HUES48 (cell line): ENCODE data around the gene DSCAM.

ENCODE experiments used
- H3K27ac ChIP-seq: one replicate; pipeline ENCODE4 v1.7.0; 2013; ENCODE audit warnings: low read depth, low read length, inconsistent platforms
- H3K27me3 ChIP-seq: 2 replicates; pipeline ENCODE4 v1.6.1; 2013; ENCODE audit warnings: mild to moderate bottlenecking, low read length; ENCODE audit not compliant: control insufficient read depth, insufficient read depth
- H3K36me3 ChIP-seq: 2 replicates; pipeline ENCODE4 v1.6.1; 2013; ENCODE audit warnings: low read length; ENCODE audit not compliant: control insufficient read depth, insufficient read depth
- H3K4me1 ChIP-seq: 2 replicates; pipeline ENCODE4 v1.6.1; 2013; ENCODE audit warnings: mild to moderate bottlenecking, low read length; ENCODE audit not compliant: control insufficient read depth, insufficient read depth
- H3K4me3 ChIP-seq: 2 replicates; pipeline ENCODE4 v1.5.1; 2013; ENCODE audit warnings: mild to moderate bottlenecking, low read depth, low read length
- H3K9ac ChIP-seq: 2 replicates; pipeline ENCODE4 v1.6.1; 2013; ENCODE audit warnings: mild to moderate bottlenecking, low read depth, low read length, moderate library complexity
- H3K9me3 ChIP-seq: 2 replicates; pipeline ENCODE4 v1.6.1; 2013; ENCODE audit warnings: low read length; ENCODE audit not compliant: control insufficient read depth, insufficient read depth

DSCAM gene

GRCh38 chr21:40250514-40251294 is 596.3 kb downstream of the DSCAM start:
- Histone ChIP-seq H3K36me3 (no peaks in the 10 kb centered on the region), H3K27ac (no peak overlapping the region), H3K4me3 (no peak overlapping the region), H3K4me1 (no peaks in the 10 kb centered on the region), H3K27me3 (no peaks in the 10 kb centered on the region), H3K9me3 (peaks cover 24% of the 10 kb centered on the region), H3K9ac (no peak overlapping the region)

- Histone ChIP-seq H3K9ac (no peak overlapping the region), H3K4me1 (no peaks in the 10 kb centered on the region), H3K36me3 (no peaks in the 10 kb centered on the region), H3K27me3 (no peaks in the 10 kb centered on the region), H3K4me3 (no peak overlapping the region), H3K27ac (no peak overlapping the region), H3K9me3 (peaks cover 13% of the 10 kb centered on the region)
Measured at GRCh38 chr21:40244981-40245380, 602.0 kb downstream of the DSCAM start.

GRCh38 chr21:40243685-40244084 is 603.3 kb downstream of the DSCAM start:
- no peaks in the 10 kb centered on the region for H3K27me3 ChIP-seq
- H3K4me3 ChIP-seq, result no peak overlapping the region
- no peak overlapping the region for H3K27ac ChIP-seq
- no peaks in the 10 kb centered on the region for H3K36me3 ChIP-seq
- H3K9me3 ChIP-seq, result peaks cover 2% of the 10 kb centered on the region
- H3K4me1 ChIP-seq, result no peaks in the 10 kb centered on the region
- no peak overlapping the region for H3K9ac ChIP-seq

GRCh38 chr21:40242586-40243265 is 604.2 kb downstream of the DSCAM start:
- H3K27ac ChIP-seq, result no peak overlapping the region
- H3K36me3 ChIP-seq, result no peaks in the 10 kb centered on the region
- H3K4me3 ChIP-seq, result no peak overlapping the region
- no peaks in the 10 kb centered on the region for H3K4me1 ChIP-seq
- no peak overlapping the region for H3K9ac ChIP-seq
- H3K27me3 ChIP-seq, result no peaks in the 10 kb centered on the region
- H3K9me3 ChIP-seq, result no peaks in the 10 kb centered on the region; the same call in 1 of the 2 replicates

- Histone ChIP-seq H3K4me3 (no peak overlapping the region), H3K9ac (no peak overlapping the region), H3K27ac (no peak overlapping the region), H3K36me3 (no peaks in the 10 kb centered on the region), H3K27me3 (no peaks in the 10 kb centered on the region), H3K9me3 (no peaks in the 10 kb centered on the region), H3K4me1 (no peaks in the 10 kb centered on the region)
Measured at GRCh38 chr21:40235528-40235927, 611.4 kb downstream of the DSCAM start.

GRCh38 chr21:40231979-40232378 is 615.0 kb downstream of the DSCAM start:
- Histone ChIP-seq H3K9me3 (no peaks in the 10 kb centered on the region), H3K27ac (no peak overlapping the region), H3K27me3 (no peaks in the 10 kb centered on the region), H3K9ac (no peak overlapping the region), H3K36me3 (no peaks in the 10 kb centered on the region), H3K4me3 (no peak overlapping the region), H3K4me1 (peaks cover 12% of the 10 kb centered on the region)

GRCh38 chr21:40227096-40227495 is 619.9 kb downstream of the DSCAM start:
- Histone ChIP-seq H3K9ac (no peak overlapping the region), H3K4me1 (peaks cover 12% of the 10 kb centered on the region), H3K4me3 (no peak overlapping the region), H3K27me3 (no peaks in the 10 kb centered on the region), H3K27ac (no peak overlapping the region), H3K36me3 (no peaks in the 10 kb centered on the region), H3K9me3 (no peaks in the 10 kb centered on the region)

GRCh38 chr21:40215941-40216340 is 631.0 kb downstream of the DSCAM start:
- no peaks in the 10 kb centered on the region for H3K9me3 ChIP-seq
- H3K9ac ChIP-seq, result no peak overlapping the region
- no peak overlapping the region for H3K4me3 ChIP-seq
- no peak overlapping the region for H3K27ac ChIP-seq
- no peaks in the 10 kb centered on the region for H3K36me3 ChIP-seq
- H3K27me3 ChIP-seq, result no peaks in the 10 kb centered on the region
- no peaks in the 10 kb centered on the region for H3K4me1 ChIP-seq

- Histone ChIP-seq H3K27me3 (no peaks in the 10 kb centered on the region), H3K9me3 (no peaks in the 10 kb centered on the region), H3K4me3 (no peak overlapping the region), H3K27ac (no peak overlapping the region), H3K36me3 (no peaks in the 10 kb centered on the region), H3K4me1 (no peaks in the 10 kb centered on the region), H3K9ac (no peak overlapping the region)
Measured at GRCh38 chr21:40210251-40210650, 636.7 kb downstream of the DSCAM start.

GRCh38 chr21:40208948-40209345 is 638.0 kb downstream of the DSCAM start:
- Histone ChIP-seq H3K9me3 (no peaks in the 10 kb centered on the region), H3K4me1 (no peaks in the 10 kb centered on the region), H3K27me3 (no peaks in the 10 kb centered on the region), H3K27ac (no peak overlapping the region), H3K4me3 (no peak overlapping the region), H3K9ac (no peak overlapping the region), H3K36me3 (no peaks in the 10 kb centered on the region)

- H3K9me3 ChIP-seq, result no peaks in the 10 kb centered on the region
- no peaks in the 10 kb centered on the region for H3K27me3 ChIP-seq
- no peaks in the 10 kb centered on the region for H3K4me1 ChIP-seq
- no peak overlapping the region for H3K27ac ChIP-seq
- no peak overlapping the region for H3K9ac ChIP-seq
- H3K4me3 ChIP-seq, result no peak overlapping the region
- H3K36me3 ChIP-seq, result no peaks in the 10 kb centered on the region
Measured at GRCh38 chr21:40208206-40208947, 638.6 kb downstream of the DSCAM start.
